ENCODE data around the gene MPP7. TPM values are rescaled to one million over a fixed set of nuclear protein-coding genes. Genes with fewer than 3 reads are reported as not detected.
"Not testable (repeated sequence)": the region's sequence is repeated elsewhere in the genome, so short reads cannot be mapped to it uniquely, and the experiment has no call there.

Gene MPP7
- total RNA-seq (10 to 100 TPM; 24.9 to 28.1 TPM), polyA plus RNA-seq (10 to 100 TPM; 17.7 to 27.6 TPM)

DNA sequence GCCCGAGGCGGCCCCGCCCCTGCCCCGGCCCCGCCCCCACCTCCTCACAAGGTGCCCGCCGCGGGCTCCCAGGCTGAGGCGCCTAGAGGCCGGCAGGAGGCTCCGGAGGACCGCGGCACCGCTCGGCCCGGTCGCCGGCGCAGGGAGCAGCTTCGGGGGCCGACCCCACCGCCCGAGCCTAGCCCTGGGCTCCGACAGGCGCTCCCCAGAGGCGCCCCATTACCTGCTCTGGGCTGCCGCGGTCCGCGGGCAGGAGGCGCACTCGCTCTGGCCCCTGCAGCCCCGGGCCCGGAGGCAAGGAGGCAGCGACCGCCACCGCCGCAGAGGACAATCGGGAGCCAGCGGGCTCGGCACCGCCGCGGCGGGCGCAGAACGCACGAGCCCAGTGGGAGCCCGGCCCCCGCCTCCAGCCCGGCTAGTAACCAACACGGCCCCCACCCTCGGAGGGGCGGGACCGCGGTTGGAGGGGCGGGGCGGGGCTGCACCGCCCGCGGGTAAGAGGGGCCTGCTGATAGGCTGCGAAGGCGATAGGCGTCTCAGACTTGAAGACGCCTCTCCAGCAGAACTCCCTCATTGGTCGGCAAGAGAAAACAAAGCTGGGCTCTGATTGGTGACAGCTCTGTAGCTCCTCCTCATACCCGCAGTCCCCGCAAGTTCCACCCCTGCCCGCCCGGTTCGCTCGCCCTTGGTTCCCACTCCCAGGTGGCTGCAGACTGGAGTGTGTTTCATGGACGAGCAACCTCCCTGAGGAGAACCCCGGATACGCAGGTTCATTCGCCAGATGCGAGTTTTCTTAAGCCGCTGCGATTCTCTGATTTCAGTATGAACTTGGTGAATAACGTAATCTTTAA is at the start of gene MPP7:
Gene MPP7, minus strand, starts transcription at position 427 of the 851 bp plus-strand sequence. CDS start 64,460 bp downstream, outside the sequence.
- Mint-ChIP-seq H3K4me1 (peaks cover 44 to 76% (median 57%) of the 10 kb centered on the region in 4 donors), H3K27me3 (no peaks in the 10 kb centered on the region), H3K36me3 (peaks cover 0 to 4% of the 10 kb centered on the region in 2 donors), H3K9me3 (no peaks in the 10 kb centered on the region), H3K4me3 (peak within 1 kb of the TSS; percentile 88 to 97 (median 94)), H3K27ac (peak within 1 kb of the TSS; percentile 87 to 95 (median 93))
- Histone ChIP-seq H3K4me1 (ENCODE audit: insufficient read depth, low read length) (peaks cover 48% of the 10 kb centered on the region), H3K27ac (ENCODE audit: low read depth, low read length) (peak within 1 kb of the TSS; percentile 51), H3K4me3 (ENCODE audit: low read length in 2 of 2) (peak within 1 kb of the TSS; percentile 82 to 93), H3K9me3 (ENCODE audit: control insufficient read depth in 1 of 2, low read length in 2 of 2) (no peaks in the 10 kb centered on the region), H3K36me3 (ENCODE audit: insufficient read depth, low read length) (no peaks in the 10 kb centered on the region), H3K27me3 (ENCODE audit: insufficient read depth, low read length) (no peaks in the 10 kb centered on the region)
- intact Hi-C loops (cut with micrococcal nuclease) = loop anchor here (1.0 to 5.0 kb wide), 7 partner anchors 30 to 1442 kb away; partner anchors contain the start of gene ABI1
- peak; percentile 96 to 98 (median 97) for DNase-seq
- CTCF ChIA-PET (ENCODE audit: partially characterized antibody) = interaction anchor here (0.6 to 10.2 kb wide), 29 partner anchors 8 to 322 kb away, joined by 3 to 312 read pairs (median 5); no protein-coding TSS in a partner anchor
- POLR2A ChIA-PET (ENCODE audit: partially characterized antibody) = interaction anchor here (0.6 to 10.4 kb wide), 23 partner anchors 10 to 799 kb away, joined by 3 to 338 read pairs (median 4); partner anchors contain the start of gene RAB18

- Mint-ChIP-seq H3K4me1 (no peaks in the 10 kb centered on the region), H3K27me3 (no peaks in the 10 kb centered on the region), H3K27ac (no peak overlapping the region), H3K9me3 (peaks cover 0 to 21% (median 10%) of the 10 kb centered on the region in 8 donors), H3K36me3 (peaks cover 2 to 10% of the 10 kb centered on the region in 2 donors), H3K4me3 (no peak overlapping the region)
- intact Hi-C loops (cut with micrococcal nuclease) = no loop called here
- H3K9me3 ChIP-seq (ENCODE audit: control insufficient read depth in 1 of 2, low read length in 2 of 2) = no peaks in the 10 kb centered on the region
- H3K4me3 ChIP-seq (ENCODE audit: low read length in 2 of 2) = no peak overlapping the region
- no peaks in the 10 kb centered on the region for H3K36me3 ChIP-seq (ENCODE audit: insufficient read depth, low read length)
- ChIA-PET POLR2A (ENCODE audit: partially characterized antibody) (interaction anchor here (0.7 to 2.5 kb wide), 5 partner anchors 15 to 47 kb away, joined by 3 to 8 read pairs (median 5); partner anchors contain the start of gene MPP7), CTCF (ENCODE audit: partially characterized antibody) (interaction anchor here (1.0 to 1.3 kb wide), 3 partner anchors 15 to 44 kb away, joined by 3 read pairs; no protein-coding TSS in a partner anchor)
- no peaks in the 10 kb centered on the region for H3K27me3 ChIP-seq (ENCODE audit: insufficient read depth, low read length)
- no peak overlapping the region for H3K27ac ChIP-seq (ENCODE audit: low read depth, low read length)
- no peaks in the 10 kb centered on the region for H3K4me1 ChIP-seq (ENCODE audit: insufficient read depth, low read length)
- DNase-seq = no peak
These were observed 47.0 kb upstream of the MPP7 start for GRCh38 chr10:28349892-28350291.

DNA sequence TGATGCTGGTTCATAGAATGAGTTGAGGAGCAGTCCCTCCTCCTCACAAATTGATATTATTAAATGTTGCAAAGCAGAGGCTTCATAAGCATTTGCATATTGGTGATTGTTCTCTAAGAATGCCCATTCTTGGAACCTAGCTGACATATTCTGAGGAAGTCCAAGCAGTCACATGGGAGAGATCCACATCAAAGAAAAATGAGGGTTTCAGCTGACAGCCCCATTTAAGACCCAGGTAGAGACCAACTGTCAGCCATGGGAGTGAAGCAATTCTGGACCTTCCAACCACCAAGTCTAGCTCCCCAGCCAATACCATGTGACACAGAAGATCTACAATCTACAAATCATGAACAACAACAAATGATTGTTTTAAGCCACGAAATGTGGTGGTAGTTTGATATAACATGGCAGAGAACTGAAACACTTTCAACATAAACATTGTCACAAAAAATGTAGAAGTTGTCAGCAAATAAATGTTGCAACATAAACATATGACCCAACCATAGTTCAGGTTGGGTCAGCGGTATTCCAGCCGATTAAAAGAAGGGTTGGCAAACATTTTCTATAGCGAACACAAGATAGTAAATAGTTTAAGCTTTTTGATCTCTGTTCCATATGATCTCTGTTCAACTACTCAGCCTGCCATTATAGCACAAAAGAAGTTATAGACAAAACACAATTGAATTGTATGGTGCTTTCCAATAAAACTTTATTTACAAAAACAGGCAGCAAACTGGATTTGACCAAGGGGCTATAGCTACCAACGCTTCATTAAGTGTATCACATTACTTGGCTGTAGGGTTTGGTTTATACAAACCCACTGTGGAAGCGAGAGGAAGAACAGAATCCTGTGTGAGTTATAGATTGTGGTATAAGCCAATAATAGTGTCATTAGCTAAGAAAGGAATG is 41.4 kb upstream of the MPP7 start:
- H3K4me1 Mint-ChIP-seq = peaks cover 4 to 5% (median 5%) of the 10 kb centered on the region in 4 donors
- H3K36me3 Mint-ChIP-seq = peaks cover 2 to 10% of the 10 kb centered on the region in 2 donors
- peak overlapping the region in 1 of 7 donors; percentile 63 for H3K27ac Mint-ChIP-seq
- no peak overlapping the region for H3K4me3 ChIP-seq (ENCODE audit: low read length in 2 of 2)
- no peak overlapping the region for H3K27ac ChIP-seq (ENCODE audit: low read depth, low read length)
- H3K4me1 ChIP-seq (ENCODE audit: insufficient read depth, low read length) = no peaks in the 10 kb centered on the region
- intact Hi-C loops (cut with micrococcal nuclease) = no loop called here
- H3K36me3 ChIP-seq (ENCODE audit: insufficient read depth, low read length) = no peaks in the 10 kb centered on the region
- ChIA-PET POLR2A (ENCODE audit: partially characterized antibody) (interaction anchor here (0.8 to 1.4 kb wide), 3 partner anchors 10 to 24 kb away, joined by 3 to 6 read pairs (median 5); no protein-coding TSS in a partner anchor), CTCF (ENCODE audit: partially characterized antibody) (interaction anchor here (0.9 to 2.0 kb wide), 6 partner anchors 10 to 50 kb away, joined by 3 to 5 read pairs (median 3); partner anchors contain the start of gene MPP7)
- H3K9me3 ChIP-seq (ENCODE audit: control insufficient read depth in 1 of 2, low read length in 2 of 2) = no peaks in the 10 kb centered on the region
- no peaks in the 10 kb centered on the region for H3K27me3 ChIP-seq (ENCODE audit: insufficient read depth, low read length)
- peaks cover 0 to 25% (median 16%) of the 10 kb centered on the region in 8 donors for H3K9me3 Mint-ChIP-seq
- DNase-seq = no peak
- H3K4me3 Mint-ChIP-seq = no peak overlapping the region
- H3K27me3 Mint-ChIP-seq = no peaks in the 10 kb centered on the region

- CTCF ChIA-PET (ENCODE audit: partially characterized antibody) = interaction anchor here (1.4 to 1.5 kb wide), 2 partner anchors 40 to 50 kb away, joined by 3 to 4 read pairs; partner anchors contain the start of gene MPP7
- intact Hi-C loops (cut with micrococcal nuclease) = no loop called here
These were observed 40.4 kb upstream of the MPP7 start for GRCh38 chr10:28343252-28343651.

GRCh38 chr10:28341679-28342078 is 38.8 kb upstream of the MPP7 start:
- H3K4me1 ChIP-seq (ENCODE audit: insufficient read depth, low read length); H3K27me3 ChIP-seq (ENCODE audit: insufficient read depth, low read length); DNase-seq; H3K9me3 ChIP-seq (ENCODE audit: control insufficient read depth in 1 of 2, low read length in 2 of 2); H3K36me3 Mint-ChIP-seq; H3K36me3 ChIP-seq (ENCODE audit: insufficient read depth, low read length); H3K27ac ChIP-seq (ENCODE audit: low read depth, low read length); H3K4me3 Mint-ChIP-seq; H3K27ac Mint-ChIP-seq; H3K4me3 ChIP-seq (ENCODE audit: low read length in 2 of 2); intact Hi-C loops (cut with micrococcal nuclease); H3K27me3 Mint-ChIP-seq: not testable (repeated sequence)
- ChIA-PET CTCF (ENCODE audit: partially characterized antibody) (interaction anchor here (1.5 to 2.6 kb wide), 2 partner anchors 26 to 40 kb away, joined by 4 to 5 read pairs; no protein-coding TSS in a partner anchor), POLR2A (ENCODE audit: partially characterized antibody) (interaction anchor here (1.2 kb wide), 1 partner anchor 38 kb away, joined by 3 read pairs; no protein-coding TSS in a partner anchor)
- Mint-ChIP-seq H3K4me1 (peaks cover 8 to 18% (median 15%) of the 10 kb centered on the region in 4 donors), H3K9me3 (peaks cover 0 to 19% (median 9%) of the 10 kb centered on the region in 8 donors)

More at GRCh38 chr10:28343252-28343651, 40.4 kb upstream of the MPP7 start:
- H3K9me3 ChIP-seq (ENCODE audit: control insufficient read depth in 1 of 2, low read length in 2 of 2) = no peaks in the 10 kb centered on the region
- H3K4me3 Mint-ChIP-seq = no peak overlapping the region
- H3K27me3 Mint-ChIP-seq = no peaks in the 10 kb centered on the region
- no peak overlapping the region for H3K4me3 ChIP-seq (ENCODE audit: low read length in 2 of 2)
- H3K27ac Mint-ChIP-seq = no peak overlapping the region
- POLR2A ChIA-PET (ENCODE audit: partially characterized antibody) = no interaction called here
- peaks cover 5 to 7% (median 6%) of the 10 kb centered on the region in 4 donors for H3K4me1 Mint-ChIP-seq
- DNase-seq = no peak
- no peak overlapping the region for H3K27ac ChIP-seq (ENCODE audit: low read depth, low read length)
- no peaks in the 10 kb centered on the region for H3K4me1 ChIP-seq (ENCODE audit: insufficient read depth, low read length)
- no peaks in the 10 kb centered on the region for H3K36me3 ChIP-seq (ENCODE audit: insufficient read depth, low read length)
- H3K9me3 Mint-ChIP-seq = peaks cover 0 to 25% (median 16%) of the 10 kb centered on the region in 8 donors
- H3K27me3 ChIP-seq (ENCODE audit: insufficient read depth, low read length) = no peaks in the 10 kb centered on the region
- peaks cover 2 to 10% of the 10 kb centered on the region in 2 donors for H3K36me3 Mint-ChIP-seq

DNA sequence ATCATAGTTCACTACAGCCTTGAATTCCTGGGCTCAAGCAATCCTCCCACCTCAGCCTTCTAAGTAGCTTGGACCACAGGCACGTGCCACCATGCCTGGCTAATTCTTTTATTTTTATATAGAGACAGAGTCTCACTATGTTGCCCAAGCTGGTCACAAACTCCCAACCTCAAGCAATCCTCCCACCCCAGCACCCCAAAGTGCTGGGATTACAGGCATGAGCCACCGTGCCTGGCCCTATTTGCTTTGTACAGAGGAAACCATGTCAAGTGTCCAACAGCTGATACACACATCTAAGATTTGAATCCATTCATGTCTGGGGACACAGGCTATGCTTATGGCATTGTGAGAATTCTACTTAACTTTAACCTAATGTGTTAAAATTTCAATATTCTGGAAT is 29.9 kb upstream of the MPP7 start:
- Histone ChIP-seq H3K4me3 (ENCODE audit: low read length in 2 of 2) (peak overlapping the region; percentile 51 to 94), H3K4me1 (ENCODE audit: insufficient read depth, low read length) (peaks cover 78% of the 10 kb centered on the region), H3K27ac (ENCODE audit: low read depth, low read length) (peak overlapping the region; percentile 97), H3K27me3 (ENCODE audit: insufficient read depth, low read length) (no peaks in the 10 kb centered on the region), H3K9me3 (ENCODE audit: control insufficient read depth in 1 of 2, low read length in 2 of 2) (no peaks in the 10 kb centered on the region), H3K36me3 (ENCODE audit: insufficient read depth, low read length) (no peaks in the 10 kb centered on the region)
- intact Hi-C loops (cut with micrococcal nuclease) = loop anchor here (1.0 to 10.0 kb wide), 7 partner anchors 29 to 1888 kb away; partner anchors contain the start of genes MASTL, MPP7, RAB18 and YME1L1
- H3K4me1 Mint-ChIP-seq = peaks cover 36 to 79% (median 58%) of the 10 kb centered on the region in 4 donors
- CTCF ChIA-PET (ENCODE audit: partially characterized antibody) = interaction anchor here (0.8 to 13.6 kb wide), 7 partner anchors 10 to 52 kb away, joined by 3 to 191 read pairs (median 5); partner anchors contain the start of gene MPP7
- peaks cover 0 to 7% (median 0%) of the 10 kb centered on the region in 8 donors for H3K9me3 Mint-ChIP-seq
- no peak for DNase-seq
- POLR2A ChIA-PET (ENCODE audit: partially characterized antibody) = interaction anchor here (0.6 to 15.3 kb wide), 15 partner anchors 10 to 1179 kb away, joined by 3 to 420 read pairs (median 4); partner anchors contain the start of genes MPP7, RAB18, WAC and YME1L1
- peak overlapping the region; percentile 96 to 100 (median 100) for H3K27ac Mint-ChIP-seq
- peaks cover 5 to 24% of the 10 kb centered on the region in 2 donors for H3K36me3 Mint-ChIP-seq
- H3K4me3 Mint-ChIP-seq = peak overlapping the region; percentile 84 to 98 (median 96)
- no peaks in the 10 kb centered on the region for H3K27me3 Mint-ChIP-seq

Data from CD4-positive, alpha-beta memory T cell (primary cell).